H9 (cell line): ENCODE measurements around the gene FAM149A. TPM values are rescaled to one million over a fixed set of nuclear protein-coding genes. Genes with fewer than 3 reads are reported as not detected.

Experiments used
- DNase-seq: peaks from one replicate; pipeline ENCODE4 v3.0.0-alpha.2; 2017
- H2AFZ ChIP-seq: one replicate; pipeline ENCODE4 v1.6.1; 2013; ENCODE audit warnings: mild to moderate bottlenecking, low read length, control low read depth, moderate library complexity
- H2AK5ac ChIP-seq: 2 replicates; pipeline ENCODE4 v1.6.1; 2013; ENCODE audit warnings: low read length, control low read depth, mixed read lengths; ENCODE audit not compliant: insufficient read length
- H2BK120ac ChIP-seq: one replicate; pipeline ENCODE4 v1.6.1; 2013; ENCODE audit warnings: low read depth, mild to moderate bottlenecking, low read length, control low read depth, inconsistent platforms; ENCODE audit not compliant: poor library complexity, severe bottlenecking
- H2BK12ac ChIP-seq: 2 replicates; pipeline ENCODE4 v1.6.1; 2013; ENCODE audit warnings: low read length, control low read depth, mixed read lengths, low read depth; ENCODE audit not compliant: insufficient read length
- H2BK15ac ChIP-seq: 2 replicates; pipeline ENCODE4 v1.6.1; 2013; ENCODE audit warnings: low read depth, low read length, control low read depth
- H2BK20ac ChIP-seq: one replicate; pipeline ENCODE4 v1.6.1; 2013; ENCODE audit warnings: low read depth, mild to moderate bottlenecking, low read length, control low read depth, inconsistent platforms; ENCODE audit not compliant: poor library complexity, severe bottlenecking
- H2BK5ac ChIP-seq: 2 replicates; pipeline ENCODE4 v1.6.1; 2013; ENCODE audit warnings: low read length, control low read depth, mixed read lengths; ENCODE audit not compliant: insufficient read length
- H3K14ac ChIP-seq: 2 replicates; pipeline ENCODE4 v1.6.1; 2013; ENCODE audit warnings: low read length, control low read depth; ENCODE audit not compliant: insufficient read depth
- H3K18ac ChIP-seq: 2 replicates; pipeline ENCODE4 v1.6.1; 2013; ENCODE audit warnings: low read depth, mild to moderate bottlenecking, mixed read lengths, low read length, control low read depth; ENCODE audit not compliant: insufficient read length
- H3K23ac ChIP-seq: 2 replicates; pipeline ENCODE4 v1.6.1; 2013; ENCODE audit warnings: low read length, control low read depth, mixed read lengths, low read depth; ENCODE audit not compliant: insufficient read length
- H3K23me2 ChIP-seq: 2 replicates; pipeline ENCODE4 v1.6.1; 2013; ENCODE audit warnings: low read depth, mild to moderate bottlenecking, mixed read lengths, low read length, control low read depth; ENCODE audit not compliant: insufficient read length, poor library complexity, severe bottlenecking
- H3K27ac ChIP-seq: 2 replicates; pipeline ENCODE4 v1.5.1; 2013; ENCODE audit warnings: low read length, control low read depth, mixed read lengths, low read depth; ENCODE audit not compliant: insufficient read length
- H3K27me3 ChIP-seq: 2 replicates; pipeline ENCODE4 v1.6.1; 2013; ENCODE audit warnings: low read length, control low read depth, inconsistent platforms; ENCODE audit not compliant: insufficient read depth
- H3K4ac ChIP-seq: 2 replicates; pipeline ENCODE4 v1.6.1; 2013; ENCODE audit warnings: low read depth, mild to moderate bottlenecking, control low read depth, inconsistent platforms, low read length, moderate library complexity
- H3K4me1 ChIP-seq: 2 replicates; pipeline ENCODE4 v1.6.1; 2013; ENCODE audit warnings: low read length, control low read depth, inconsistent platforms; ENCODE audit not compliant: insufficient read depth
- H3K4me2 ChIP-seq: 2 replicates; pipeline ENCODE4 v1.6.1; 2013; ENCODE audit warnings: low read length, control low read depth, mixed read lengths; ENCODE audit not compliant: insufficient read length, insufficient read depth
- H3K56ac ChIP-seq: 2 replicates; pipeline ENCODE4 v1.6.1; 2013; ENCODE audit warnings: low read depth, mild to moderate bottlenecking, mixed read lengths, low read length, control low read depth; ENCODE audit not compliant: insufficient read length
- H3K79me1 ChIP-seq: 2 replicates; pipeline ENCODE4 v1.6.1; 2013; ENCODE audit warnings: low read depth, mild to moderate bottlenecking, moderate library complexity, low read length, control low read depth, inconsistent platforms; ENCODE audit not compliant: insufficient read depth, poor library complexity, severe bottlenecking
- H3K79me2 ChIP-seq: 2 replicates; pipeline ENCODE4 v1.6.1; 2013; ENCODE audit warnings: low read length, control low read depth, inconsistent platforms; ENCODE audit not compliant: insufficient read depth
- H3K9ac ChIP-seq: 2 replicates; pipeline ENCODE4 v1.6.1; 2013; ENCODE audit warnings: low read length, control low read depth, mixed read lengths; ENCODE audit not compliant: insufficient read length; ENCODE audit errors: extremely low read depth
- H3K9me3 ChIP-seq: one replicate; pipeline ENCODE4 v1.6.1; 2013; ENCODE audit warnings: low read depth, low read length, inconsistent platforms; ENCODE audit not compliant: control insufficient read depth
- H3T11ph ChIP-seq: one replicate; pipeline ENCODE4 v1.6.1; 2013; ENCODE audit warnings: mild to moderate bottlenecking, low read length, control low read depth, inconsistent platforms
- H4K20me1 ChIP-seq: one replicate; pipeline ENCODE4 v1.6.1; 2013; ENCODE audit not compliant: control insufficient read depth, insufficient read length, insufficient read depth
- H4K5ac ChIP-seq: 2 replicates; pipeline ENCODE4 v1.6.1; 2013; ENCODE audit warnings: low read depth, mild to moderate bottlenecking, mixed read lengths, low read length, control low read depth; ENCODE audit not compliant: insufficient read length
- H4K8ac ChIP-seq: replicated peaks from 2 replicates; pipeline ENCODE4 v1.6.1; 2013; ENCODE audit warnings: low read length, control low read depth, mixed read lengths, low read depth; ENCODE audit not compliant: insufficient read length
- H4K91ac ChIP-seq: 2 replicates; pipeline ENCODE4 v1.6.1; 2013; ENCODE audit warnings: low read depth, mild to moderate bottlenecking, moderate library complexity, mixed read lengths, low read length, control low read depth; ENCODE audit not compliant: insufficient read length
- H3K27ac Mint-ChIP-seq, 3 experiments: 2 replicates in 2 of 3; 3 replicates in 1 of 3; pipeline ENCODE4 v1.8.0; 2020 to 2021; ENCODE audit warnings: mixed read lengths in 3 of 3, mild to moderate bottlenecking in 1 of 3, moderate library complexity in 1 of 3
- H3K27me3 Mint-ChIP-seq: 2 replicates; pipeline ENCODE4 v1.8.0; 2021; ENCODE audit warnings: low read depth, mild to moderate bottlenecking, moderate library complexity, mixed read lengths
- H3K36me3 Mint-ChIP-seq, 3 experiments: 2 replicates in 2 of 3; 3 replicates in 1 of 3; pipeline ENCODE4 v1.8.0; 2020 to 2021; ENCODE audit warnings: low read depth in 3 of 3, mixed read lengths in 3 of 3; ENCODE audit not compliant: insufficient read depth in 1 of 3
- H3K4me1 Mint-ChIP-seq, 2 experiments: 2 replicates each; pipeline ENCODE4 v1.8.0; 2020; ENCODE audit warnings: mixed read lengths in 2 of 2
- H3K4me3 Mint-ChIP-seq, 2 experiments: 2 replicates in 1 of 2; 3 replicates in 1 of 2; pipeline ENCODE4 v1.8.0; 2020 to 2021; ENCODE audit warnings: mild to moderate bottlenecking in 2 of 2, mixed read lengths in 2 of 2, moderate library complexity in 1 of 2
- H3K9me3 Mint-ChIP-seq, 2 experiments: 2 replicates in 1 of 2; 3 replicates in 1 of 2; pipeline ENCODE4 v1.8.0; 2020; ENCODE audit warnings: mild to moderate bottlenecking in 2 of 2, mixed read lengths in 2 of 2, moderate library complexity in 1 of 2
- CTCF ChIP-seq: fragments of 200-600 bp; sonication (generic); conservative IDR thresholded peaks from 3 replicates; pipeline ENCODE4 v1.8.0; 2021; ENCODE audit warnings: antibody characterized with exemption, mild to moderate bottlenecking
- WGBS: extraction: QIAGEN DNeasy Blood & Tissue Kit; methylation state at CpG from one replicate; pipeline ENCODE4 v1.1.7; 2013; ENCODE audit warnings: missing lambda C conversion rate, low lambda C conversion rate, mixed read lengths; ENCODE audit not compliant: insufficient read length; ENCODE audit errors: extremely low coverage; 5-methylcytosine and 5-hydroxymethylcytosine counted together
- total RNA-seq: library from RNA; stranded (reverse); gene quantifications from 2 replicates; pipeline ENCODE4 v1.2.1, GENCODE V29; 2021

FAM149A gene
- total RNA-seq, 1 experiment from 2014 or later, result 5.9 TPM

- Histone ChIP-seq H3K23ac (no peak overlapping the region), H2AFZ (no peak overlapping the region), H3K9me3 (no peaks in the 10 kb centered on the region), H2BK120ac (no peak overlapping the region), H4K5ac (no peak overlapping the region), H3K18ac (no peak overlapping the region), H3K9ac (no peak overlapping the region), H3K4ac (no peak overlapping the region), H4K8ac (no peak overlapping the region), H2BK15ac (no peak overlapping the region), H4K20me1 (no peaks in the 10 kb centered on the region), H3K23me2 (no peaks in the 10 kb centered on the region), H3K27ac (no peak overlapping the region), H2BK20ac (no peak overlapping the region), H3K4me1 (no peaks in the 10 kb centered on the region), H3K56ac (no peak overlapping the region), H3K27me3 (no peaks in the 10 kb centered on the region), H4K91ac (no peak overlapping the region), H3K14ac (no peak overlapping the region), H3T11ph (no peak overlapping the region), H2AK5ac (no peak overlapping the region), H3K79me2 (no peaks in the 10 kb centered on the region), H2BK12ac (no peak overlapping the region), H2BK5ac (no peak overlapping the region), H3K4me2 (no peak overlapping the region), H3K79me1 (no peaks in the 10 kb centered on the region)
- Mint-ChIP-seq H3K27me3 (no peaks in the 10 kb centered on the region), H3K9me3 (no peaks in the 10 kb centered on the region), H3K36me3 (no peaks in the 10 kb centered on the region), H3K4me3 (no peak overlapping the region), H3K27ac (no peak overlapping the region), H3K4me1 (peaks cover 11 to 17% of the 10 kb centered on the region in 2 experiments)
- no peak for DNase-seq
- TF ChIP-seq CTCF, result no peak
- WGBS, result no CpG with 5 or more reads among the region's 7 CpGs
These were observed 30.3 kb upstream of the FAM149A start for GRCh38 chr4:186074189-186074588.
